ENCODE results near the gene RNF32. TPM values are rescaled to one million over a fixed set of nuclear protein-coding genes. Genes with fewer than 3 reads are reported as not detected.

Gene RNF32
- total RNA-seq, 1 experiment from 2014 or later, result 0.61 TPM

GRCh38 chr7:156725936-156726335, 85.4 kb downstream of the RNF32 start:
- ATAC-seq, result no peak

More at GRCh38 chr7:156725936-156726335, 85.4 kb downstream of the RNF32 start:
- ChIA-PET CTCF (interaction anchor here (1.0 to 1.1 kb wide), 2 partner anchors 27 to 76 kb away, joined by 4 read pairs; no protein-coding TSS in a partner anchor), POLR2A (no interaction called here)
- Mint-ChIP-seq H3K27ac (no peak overlapping the region), H3K27me3 (ENCODE audit: low read depth) (no peaks in the 10 kb centered on the region), H3K4me3 (no peak overlapping the region), H3K9me3 (no peaks in the 10 kb centered on the region), H3K4me1 (peaks cover 6% of the 10 kb centered on the region), H3K36me3 (no peaks in the 10 kb centered on the region)
- no peak for TF ChIP-seq ELF4 (CRISPR knock-in tag; IDR thresholded peaks at IDR 0.05; ENCODE audit: low read depth)
- TF ChIP-seq NR1H2 (CRISPR knock-in tag; IDR thresholded peaks at IDR 0.05), result no peak
- TF ChIP-seq SMAD3 (CRISPR knock-in tag; IDR thresholded peaks at IDR 0.05; ENCODE audit: borderline replicate concordance), result no peak
- no peak for TF ChIP-seq NFE2L1 (CRISPR knock-in tag; IDR thresholded peaks at IDR 0.05)
- no peak for TF ChIP-seq ZBTB21 (CRISPR knock-in tag; IDR thresholded peaks at IDR 0.05; ENCODE audit: borderline replicate concordance)
- no peak for TF ChIP-seq SP1 (CRISPR knock-in tag; conservative IDR thresholded peaks at IDR 0.05)
- no peak for TF ChIP-seq AFF4 (CRISPR knock-in tag; IDR thresholded peaks at IDR 0.05; ENCODE audit: borderline replicate concordance)
- no peak for TF ChIP-seq CREM (CRISPR knock-in tag; IDR thresholded peaks at IDR 0.05)
- TF ChIP-seq JAZF1 (CRISPR knock-in tag; IDR thresholded peaks at IDR 0.05), result no peak
- TF ChIP-seq GRHL2 (CRISPR knock-in tag; IDR thresholded peaks at IDR 0.05; ENCODE audit: insufficient replicate concordance, severe bottlenecking), result no peak
- TF ChIP-seq ZSCAN18 (CRISPR knock-in tag; IDR thresholded peaks at IDR 0.05), result no peak
- DNase-seq (ENCODE audit: low spot score), result no peak

Data from WTC11 (cell line).